WTC11 (cell line): ENCODE results near the gene FGD5. TPM values are rescaled to one million over a fixed set of nuclear protein-coding genes. Genes with fewer than 3 reads are reported as not detected.

Source experiments
- ATAC-seq: fragments of 200-7000 bp; cut with Tn5 transposase; 2 replicates; pipeline ENCODE4 v1.10.0; 2021; ENCODE audit warnings: mild to moderate bottlenecking, moderate library complexity
- CTCF ChIA-PET: fragments of 300-600 bp; sonication (Branson Sonifier 250); formaldehyde crosslinking; loops from one replicate; lab custom pipeline; 2021; ENCODE audit warnings: antibody characterized with exemption; lab: Charles Lee
- POLR2A ChIA-PET: fragments of 350-600 bp; sonication (Branson Sonifier 250); formaldehyde crosslinking; loops from one replicate; lab custom pipeline; 2021; ENCODE audit warnings: antibody characterized with exemption; lab: Charles Lee
- DNase-seq: peaks from one replicate; pipeline ENCODE4 v3.0.0; 2021; ENCODE audit warnings: low spot score
- H3K27ac Mint-ChIP-seq: 2 replicates; pipeline ENCODE4 v1.8.0; 2021; ENCODE audit warnings: mixed read lengths
- H3K27me3 Mint-ChIP-seq: 2 replicates; pipeline ENCODE4 v1.8.0; 2021; ENCODE audit warnings: low read depth, mild to moderate bottlenecking, moderate library complexity, mixed read lengths
- H3K36me3 Mint-ChIP-seq: 2 replicates; pipeline ENCODE4 v1.8.0; 2021; ENCODE audit warnings: mixed read lengths
- H3K4me1 Mint-ChIP-seq: 2 replicates; pipeline ENCODE4 v1.8.0; 2022; ENCODE audit warnings: mixed read lengths
- H3K4me3 Mint-ChIP-seq: 2 replicates; pipeline ENCODE4 v1.8.0; 2021; ENCODE audit warnings: mild to moderate bottlenecking, moderate library complexity, mixed read lengths
- H3K9me3 Mint-ChIP-seq: 2 replicates; pipeline ENCODE4 v1.8.0; 2021; ENCODE audit warnings: mixed read lengths
- CDX4 ChIP-seq: fragments of 250-450 bp; sonication (Bioruptor Pico); IDR thresholded peaks from 2 replicates; pipeline ENCODE4 v1.9.0; 2021; ENCODE audit warnings: moderate library complexity, mild to moderate bottlenecking, inconsistent platforms, borderline replicate concordance
- EMX1 ChIP-seq: fragments of 250-450 bp; sonication (Bioruptor Pico); IDR thresholded peaks from 2 replicates; pipeline ENCODE4 v1.8.0; 2021; ENCODE audit warnings: mild to moderate bottlenecking
- ERG ChIP-seq: fragments of 250-450 bp; sonication (Bioruptor Pico); IDR thresholded peaks from 2 replicates; pipeline ENCODE4 v1.8.0; 2021; ENCODE audit warnings: mild to moderate bottlenecking
- IRF1 ChIP-seq: sonication (generic); formaldehyde crosslinking; IDR thresholded peaks from 2 replicates; pipeline ENCODE4 v1.8.0; 2023; ENCODE audit warnings: missing genetic modification reagents
- IRF2 ChIP-seq: sonication (generic); formaldehyde crosslinking; IDR thresholded peaks from 2 replicates; pipeline ENCODE4 v1.8.0; 2022; ENCODE audit warnings: low read depth, missing genetic modification reagents, borderline replicate concordance
- SOX15 ChIP-seq: fragments of 250-450 bp; sonication (Bioruptor Pico); IDR thresholded peaks from 2 replicates; pipeline ENCODE4 v1.9.0; 2021; ENCODE audit warnings: mild to moderate bottlenecking
- STAT6 ChIP-seq: sonication (generic); formaldehyde crosslinking; conservative IDR thresholded peaks from 2 replicates; pipeline ENCODE4 v1.8.1; 2023; ENCODE audit warnings: mild to moderate bottlenecking, low read depth, missing genetic modification reagents, moderate library complexity
- TEAD1 ChIP-seq: sonication (generic); formaldehyde crosslinking; IDR thresholded peaks from 2 replicates; pipeline ENCODE4 v1.8.0; 2022; ENCODE audit warnings: mild to moderate bottlenecking, missing genetic modification reagents
- USF2 ChIP-seq: sonication (generic); formaldehyde crosslinking; IDR thresholded peaks from 2 replicates; pipeline ENCODE4 v1.8.1; 2023; ENCODE audit warnings: mild to moderate bottlenecking, missing genetic modification reagents, moderate library complexity
- ZNF219 ChIP-seq: sonication (generic); formaldehyde crosslinking; IDR thresholded peaks from 2 replicates; pipeline ENCODE4 v1.8.0; 2023; ENCODE audit warnings: missing genetic modification reagents, mild to moderate bottlenecking, borderline replicate concordance
- ZNF232 ChIP-seq: sonication (generic); formaldehyde crosslinking; IDR thresholded peaks from 2 replicates; pipeline ENCODE4 v1.8.0; 2022; ENCODE audit warnings: mild to moderate bottlenecking, missing genetic modification reagents
- ZNF263 ChIP-seq: sonication (generic); formaldehyde crosslinking; IDR thresholded peaks from 2 replicates; pipeline ENCODE4 v1.8.1; 2022; ENCODE audit warnings: low read depth, mild to moderate bottlenecking, moderate library complexity, missing genetic modification reagents
- ZNF416 ChIP-seq: fragments of 250-450 bp; sonication (Bioruptor Pico); IDR thresholded peaks from 2 replicates; pipeline ENCODE4 v1.9.0; 2021; ENCODE audit warnings: mild to moderate bottlenecking, inconsistent platforms
- ZNF423 ChIP-seq: fragments of 250-450 bp; sonication (Bioruptor Pico); IDR thresholded peaks from 2 replicates; pipeline ENCODE4 v2.1.2; 2022; ENCODE audit warnings: mild to moderate bottlenecking, moderate library complexity
- ZNF512 ChIP-seq: sonication (generic); formaldehyde crosslinking; IDR thresholded peaks from 2 replicates; pipeline ENCODE4 v1.8.1; 2022; ENCODE audit warnings: missing genetic modification reagents, borderline replicate concordance
- ZNF532 ChIP-seq: fragments of 250-450 bp; sonication (Bioruptor Pico); IDR thresholded peaks from 2 replicates; pipeline ENCODE4 v1.9.0; 2021; ENCODE audit warnings: mild to moderate bottlenecking, borderline replicate concordance
- total RNA-seq: library from RNA; stranded (reverse); gene quantifications from 3 replicates; pipeline ENCODE4 v1.2.3, GENCODE V29; 2021

FGD5 gene
- total RNA-seq, 1 experiment from 2014 or later: 18.3 TPM

- ChIA-PET POLR2A (interaction anchor here (1.3 kb wide), 1 partner anchor 13 kb away, joined by 4 read pairs; no protein-coding TSS in a partner anchor), CTCF (interaction anchor here (0.6 to 4.1 kb wide), 20 partner anchors 12 to 101 kb away, joined by 3 to 29 read pairs (median 7); no protein-coding TSS in a partner anchor)
- H3K27me3 Mint-ChIP-seq: no peaks in the 10 kb centered on the region
- peaks cover 31% of the 10 kb centered on the region for H3K4me1 Mint-ChIP-seq
- no peaks in the 10 kb centered on the region for H3K36me3 Mint-ChIP-seq
- TF ChIP-seq ZNF532 (CRISPR knock-in tag): no peak
- TF ChIP-seq IRF2 (CRISPR knock-in tag): no peak
- no peak for TF ChIP-seq SOX15
- TF ChIP-seq ZNF232 (CRISPR knock-in tag): no peak
- TF ChIP-seq CDX4: no peak
- TF ChIP-seq ZNF263: no peak
- TF ChIP-seq EMX1 (CRISPR knock-in tag): no peak
- TF ChIP-seq ERG (CRISPR knock-in tag): no peak
- no peak for TF ChIP-seq TEAD1 (CRISPR knock-in tag)
- no peak for TF ChIP-seq ZNF416
- TF ChIP-seq IRF1 (CRISPR knock-in tag): no peak
- TF ChIP-seq ZNF512 (CRISPR knock-in tag): no peak
- no peak for TF ChIP-seq STAT6 (CRISPR knock-in tag)
- TF ChIP-seq ZNF423: no peak
- TF ChIP-seq USF2 (CRISPR knock-in tag): no peak
- TF ChIP-seq ZNF219 (CRISPR knock-in tag): no peak
- no peak overlapping the region for H3K27ac Mint-ChIP-seq
- no peak overlapping the region for H3K4me3 Mint-ChIP-seq
- DNase-seq: no peak
- ATAC-seq: no peak
- no peaks in the 10 kb centered on the region for H3K9me3 Mint-ChIP-seq
Observed at GRCh38 chr3:14862661-14863230, 44.0 kb downstream of the FGD5 start.
